ENCODE results near the gene PTPRD. TPM values are rescaled to one million over a fixed set of nuclear protein-coding genes. Genes with fewer than 3 reads are reported as not detected.

Gene PTPRD
- total RNA-seq, 1 experiment from 2014 or later, result 70.1 TPM

DNA sequence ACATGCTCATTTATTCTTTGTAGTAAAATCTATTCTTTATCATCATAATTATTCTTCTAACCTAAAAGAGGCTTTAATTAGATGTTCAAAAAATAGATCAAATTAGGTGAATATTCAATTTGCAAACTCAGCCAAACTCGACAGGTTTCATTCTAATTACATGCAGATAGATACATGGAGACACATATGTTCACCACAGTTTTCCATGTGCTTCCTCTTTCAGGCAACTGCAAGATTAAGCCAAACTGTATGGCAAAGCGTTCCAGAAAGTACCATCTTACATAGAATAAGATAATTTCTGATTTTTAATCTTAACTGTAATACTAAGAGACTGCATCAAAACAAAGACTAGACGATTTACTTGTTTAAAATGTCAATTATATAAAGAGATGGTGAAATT is 1944.6 kb downstream of the PTPRD start:
- ChIA-PET CTCF (no interaction called here), POLR2A (no interaction called here)
- Mint-ChIP-seq H3K27ac (ENCODE audit: unreplicated experiment) (no peak overlapping the region), H3K4me1 (ENCODE audit: low read depth, unreplicated experiment) (no peaks in the 10 kb centered on the region), H3K9me3 (ENCODE audit: unreplicated experiment) (no peaks in the 10 kb centered on the region), H3K27me3 (ENCODE audit: insufficient read depth, unreplicated experiment) (no peaks in the 10 kb centered on the region), H3K36me3 (ENCODE audit: insufficient read depth, unreplicated experiment) (no peaks in the 10 kb centered on the region), H3K4me3 (ENCODE audit: unreplicated experiment) (no peak overlapping the region)
- TF ChIP-seq CTCF (IDR thresholded peaks at IDR 0.05; ENCODE audit: insufficient read depth in 1 of 2, low read depth in 1 of 2, low read length in 1 of 2, severe bottlenecking in 1 of 2, unreplicated experiment in 1 of 2), result no peak
- H3K9me3 ChIP-seq, result no peaks in the 10 kb centered on the region
- H3K36me3 ChIP-seq (ENCODE audit: control insufficient read depth, insufficient read depth, low read length), result no peaks in the 10 kb centered on the region
- no peak for DNase-seq
- BruUV-seq (replicated peaks), result no TSS peak
- H3K4me3 ChIP-seq (ENCODE audit: low read depth, low read length), result no peak overlapping the region
- no peaks in the 10 kb centered on the region for H3K27me3 ChIP-seq (replicated peaks; ENCODE audit: control insufficient read depth, insufficient read depth, low read length)
- 0 out of 2 replicates have a peak, but pooled peaks cover 6% of the 10 kb centered on the region for H3K4me1 ChIP-seq
- intact Hi-C loops (cut with micrococcal nuclease; ENCODE audit: unreplicated experiment), result no loop called here

DNA sequence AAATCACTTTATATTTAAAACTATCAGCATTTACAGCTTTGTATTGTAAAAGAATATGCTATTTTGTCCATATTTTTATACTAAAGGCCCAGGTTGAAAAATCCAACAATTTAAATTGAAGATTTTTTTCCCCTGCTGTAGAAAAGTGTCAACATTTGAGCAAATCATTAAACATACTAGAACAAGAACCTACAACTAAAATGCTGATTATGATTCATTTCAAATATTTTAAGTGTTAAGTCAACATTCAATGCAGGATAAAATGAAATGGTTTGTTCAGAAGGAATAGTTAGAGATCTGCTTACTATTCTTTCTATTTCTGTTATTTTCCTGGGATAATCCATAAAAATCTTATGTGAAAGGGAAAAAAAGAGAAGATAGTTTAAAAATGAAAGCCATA is 1946.7 kb downstream of the PTPRD start:
- intact Hi-C loops (cut with micrococcal nuclease; ENCODE audit: unreplicated experiment), result no loop called here
- H3K36me3 ChIP-seq (ENCODE audit: control insufficient read depth, insufficient read depth, low read length), result no peaks in the 10 kb centered on the region
- Mint-ChIP-seq H3K27me3 (ENCODE audit: insufficient read depth, unreplicated experiment) (no peaks in the 10 kb centered on the region), H3K27ac (ENCODE audit: unreplicated experiment) (no peak overlapping the region), H3K36me3 (ENCODE audit: insufficient read depth, unreplicated experiment) (no peaks in the 10 kb centered on the region), H3K4me3 (ENCODE audit: unreplicated experiment) (no peak overlapping the region), H3K4me1 (ENCODE audit: low read depth, unreplicated experiment) (no peaks in the 10 kb centered on the region), H3K9me3 (ENCODE audit: unreplicated experiment) (no peaks in the 10 kb centered on the region)
- no peak overlapping the region for H3K4me3 ChIP-seq (ENCODE audit: low read depth, low read length)
- H3K27me3 ChIP-seq (replicated peaks; ENCODE audit: control insufficient read depth, insufficient read depth, low read length), result no peaks in the 10 kb centered on the region
- ChIA-PET CTCF (no interaction called here), POLR2A (no interaction called here)
- no TSS peak for BruUV-seq (replicated peaks)
- H3K4me1 ChIP-seq, result 0 out of 2 replicates have a peak, but pooled peaks cover 6% of the 10 kb centered on the region
- H3K9me3 ChIP-seq, result no peaks in the 10 kb centered on the region
- DNase-seq, result no peak
- TF ChIP-seq CTCF (IDR thresholded peaks at IDR 0.05; ENCODE audit: insufficient read depth in 1 of 2, low read depth in 1 of 2, low read length in 1 of 2, severe bottlenecking in 1 of 2, unreplicated experiment in 1 of 2), result no peak

GRCh38 chr9:8660383-8660782 is 1952.4 kb downstream of the PTPRD start:
- Mint-ChIP-seq H3K27me3 (ENCODE audit: insufficient read depth, unreplicated experiment) (no peaks in the 10 kb centered on the region), H3K4me3 (ENCODE audit: unreplicated experiment) (no peak overlapping the region)

More at GRCh38 chr9:8660383-8660782, 1952.4 kb downstream of the PTPRD start:
- intact Hi-C loops (cut with micrococcal nuclease; ENCODE audit: unreplicated experiment), result no loop called here
- no TSS peak for BruUV-seq (replicated peaks)
- no peaks in the 10 kb centered on the region for H3K9me3 ChIP-seq
- Mint-ChIP-seq H3K9me3 (ENCODE audit: unreplicated experiment) (no peaks in the 10 kb centered on the region), H3K36me3 (ENCODE audit: insufficient read depth, unreplicated experiment) (no peaks in the 10 kb centered on the region), H3K4me1 (ENCODE audit: low read depth, unreplicated experiment) (peaks cover 4% of the 10 kb centered on the region), H3K27ac (ENCODE audit: unreplicated experiment) (no peak overlapping the region)
- no peaks in the 10 kb centered on the region for H3K4me1 ChIP-seq
- no peak for DNase-seq
- ChIA-PET CTCF (no interaction called here), POLR2A (no interaction called here)
- H3K36me3 ChIP-seq (ENCODE audit: control insufficient read depth, insufficient read depth, low read length), result no peaks in the 10 kb centered on the region
- no peak for TF ChIP-seq CTCF (IDR thresholded peaks at IDR 0.05; ENCODE audit: insufficient read depth in 1 of 2, low read depth in 1 of 2, low read length in 1 of 2, severe bottlenecking in 1 of 2, unreplicated experiment in 1 of 2)
- no peaks in the 10 kb centered on the region for H3K27me3 ChIP-seq (replicated peaks; ENCODE audit: control insufficient read depth, insufficient read depth, low read length)
- no peak overlapping the region for H3K4me3 ChIP-seq (ENCODE audit: low read depth, low read length)
